HG03571 (cell line): Measurements from ENCODE around the gene DYNC2H1.
A peak's percentile ranks its signal among the peaks of the same experiment; 100 is the strongest.

Source experiments
- ATAC-seq: cut with Tn5 transposase; IDR thresholded peaks from one replicate; pipeline ENCODE4 v1.9.1; 2021; ENCODE audit not compliant: unreplicated experiment

DYNC2H1 gene

DNA sequence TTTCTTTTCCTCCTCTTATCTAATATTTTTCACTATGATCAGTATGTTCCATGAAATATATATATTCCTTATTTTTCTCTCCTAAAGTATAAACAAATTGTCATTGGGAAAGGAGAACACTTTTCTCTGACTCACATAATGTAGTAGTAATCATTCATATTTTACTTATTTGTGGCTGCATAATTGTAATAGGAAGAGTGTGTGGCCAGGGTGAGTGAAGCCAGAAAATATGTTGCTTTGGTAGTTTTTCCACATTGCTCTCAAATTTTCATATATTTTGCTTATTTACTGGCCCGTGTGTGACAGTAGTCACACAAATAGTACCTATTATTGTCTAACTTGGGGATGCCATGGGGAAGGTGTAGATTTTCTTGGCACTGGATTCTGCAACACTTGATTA is 172.1 kb downstream of the DYNC2H1 start:
- ATAC-seq = no peak

DNA sequence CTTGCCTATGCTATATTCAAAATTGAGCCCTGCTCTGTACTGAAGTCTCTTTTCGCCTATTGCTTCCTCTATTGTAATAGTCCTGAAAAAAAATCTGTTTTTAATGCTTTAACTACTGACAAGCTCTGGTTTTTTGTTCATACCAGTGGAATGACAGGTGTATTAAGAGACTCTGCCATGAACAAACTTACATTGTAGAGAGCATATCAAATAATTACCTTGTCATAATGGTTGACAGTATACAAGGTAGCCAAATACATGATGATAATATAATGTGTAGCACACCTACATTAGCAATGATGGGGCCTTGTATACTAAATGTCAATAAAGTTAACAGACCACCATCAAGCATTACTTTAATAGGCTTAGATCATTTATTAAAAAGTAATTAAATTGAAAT is 175.0 kb downstream of the DYNC2H1 start:
- no peak for ATAC-seq

DNA sequence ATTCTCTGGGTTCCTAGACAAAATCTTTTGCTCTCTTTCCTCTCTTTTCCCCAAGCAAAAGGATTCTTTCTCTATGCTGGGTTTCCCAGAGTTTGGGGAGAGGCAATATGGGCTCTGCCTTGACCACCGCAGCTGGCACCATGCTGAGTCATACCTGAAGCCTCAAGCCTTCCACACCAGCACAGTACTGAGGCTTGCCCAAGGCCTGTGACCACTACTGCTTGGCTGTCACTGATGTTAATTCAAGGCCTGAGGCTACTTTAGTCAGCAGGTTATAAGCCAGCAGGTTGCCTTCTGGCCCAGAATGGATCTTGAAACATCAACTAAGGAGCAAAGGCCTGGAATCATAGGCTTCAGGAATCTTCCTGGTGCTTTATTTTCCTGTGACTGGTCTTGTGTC is 185.3 kb downstream of the DYNC2H1 start:
- no peak for ATAC-seq

DNA sequence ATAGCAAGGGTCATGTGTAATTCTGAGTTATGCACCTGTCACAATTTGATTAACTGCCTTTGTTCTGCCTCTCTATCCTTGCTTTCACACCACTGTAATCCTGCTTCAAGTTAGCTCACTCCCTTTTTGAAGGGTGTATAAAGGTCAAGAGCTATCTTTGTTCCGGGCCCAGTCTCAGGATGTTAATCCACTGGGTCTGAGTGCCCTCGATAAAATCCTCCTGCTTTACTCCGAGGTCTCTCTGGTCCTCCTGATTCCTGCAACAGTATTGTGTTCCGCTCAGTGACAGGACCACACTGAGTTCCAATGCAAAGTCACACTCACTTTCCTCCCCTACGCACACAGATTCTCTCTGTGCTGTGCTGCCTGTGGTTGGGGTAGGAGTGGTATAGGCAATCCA is 186.5 kb downstream of the DYNC2H1 start:
- no peak for ATAC-seq

DNA sequence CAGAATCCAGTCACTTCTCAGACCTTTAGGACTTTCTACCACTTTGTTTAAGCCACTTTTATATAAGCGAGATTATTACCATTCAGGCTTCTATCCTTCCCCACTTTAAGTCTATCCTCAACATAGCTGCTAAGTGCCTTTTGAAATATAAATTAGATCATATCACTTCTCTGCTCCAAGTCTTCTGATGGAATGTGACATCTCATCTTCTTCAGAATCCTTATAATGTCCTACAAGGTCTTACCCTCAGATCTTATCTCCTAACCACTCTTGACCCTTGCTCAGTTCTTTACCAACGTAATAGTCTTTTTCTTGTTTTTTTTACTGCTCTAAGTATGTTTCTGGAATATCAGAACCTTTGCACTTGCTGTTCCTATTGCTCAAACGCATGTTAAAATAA is 188.7 kb downstream of the DYNC2H1 start:
- ATAC-seq = no peak

DNA sequence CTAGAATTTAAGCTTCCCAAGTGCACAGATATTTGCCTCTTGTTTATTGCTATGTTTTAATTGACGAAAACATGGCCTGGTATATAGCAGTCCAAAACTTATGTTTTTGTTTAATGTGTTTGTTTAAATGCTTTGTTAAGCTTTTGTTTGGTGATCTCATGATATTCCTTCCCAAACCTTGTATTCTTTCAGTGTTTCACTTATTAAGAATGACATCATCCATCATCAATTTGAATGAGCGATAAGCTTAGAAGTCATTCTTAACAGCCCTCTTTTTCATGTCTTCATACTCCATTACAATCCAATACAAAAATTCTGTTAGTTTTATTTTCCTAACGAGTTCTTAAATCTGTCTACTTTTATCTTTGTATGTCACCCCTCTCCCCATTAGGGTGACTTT is 206.0 kb downstream of the DYNC2H1 start:
- no peak for ATAC-seq

DNA sequence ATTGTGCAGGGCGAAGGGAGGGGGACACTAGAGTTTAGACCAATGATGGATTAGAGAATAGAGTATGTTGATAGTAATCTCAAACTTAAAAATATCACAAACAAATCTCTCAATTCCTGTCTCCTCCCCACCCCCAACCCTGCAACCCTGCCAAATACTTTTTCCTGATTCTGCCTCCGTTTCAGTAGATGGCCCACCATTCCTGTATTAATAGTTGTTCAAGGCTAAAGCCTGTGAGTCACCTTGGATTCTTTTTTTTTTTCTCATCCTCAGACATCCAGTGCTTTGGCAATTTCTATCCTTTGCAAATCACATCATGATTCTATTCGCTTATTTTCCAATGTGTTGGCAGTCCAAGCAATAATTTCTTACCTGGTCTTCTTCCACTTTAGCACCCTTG is 207.9 kb downstream of the DYNC2H1 start:
- ATAC-seq = no peak

DNA sequence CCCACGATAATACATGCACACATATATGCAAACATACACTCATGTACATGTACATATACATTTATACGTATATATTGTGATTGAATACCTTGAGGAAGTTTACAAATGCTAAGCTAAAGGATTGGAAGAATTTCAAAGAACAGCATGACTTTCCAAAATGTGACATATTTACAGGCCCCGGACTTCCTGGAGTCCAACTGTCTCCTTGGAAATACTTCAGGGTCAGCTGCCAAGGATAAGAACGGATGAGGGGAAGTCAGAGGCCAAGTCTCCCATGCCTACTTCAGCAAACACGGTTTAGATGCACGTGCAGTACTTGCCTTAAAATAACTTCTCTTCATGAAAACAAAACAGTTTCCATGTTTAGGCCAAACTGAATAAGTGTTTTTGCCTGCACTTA is 213.6 kb downstream of the DYNC2H1 start:
- ATAC-seq = no peak

DNA sequence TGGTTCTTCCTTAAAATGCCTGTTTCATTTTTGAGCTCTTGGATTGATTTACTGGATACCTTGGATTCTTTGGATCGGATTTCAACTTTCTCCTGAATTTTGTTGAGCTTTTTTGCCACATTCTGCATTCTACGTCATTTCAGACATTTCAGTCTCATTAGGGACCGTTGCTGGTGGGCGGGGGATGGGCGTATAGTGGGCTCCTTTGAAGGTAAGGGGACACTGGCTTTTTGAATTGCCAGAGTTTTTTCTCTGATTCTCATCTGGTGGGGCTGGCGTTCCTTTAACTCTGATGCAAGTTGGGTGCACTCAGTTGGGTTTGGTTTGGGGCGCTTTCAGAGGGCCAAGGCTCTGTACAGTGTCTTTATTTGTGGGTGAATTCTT is 216.5 kb downstream of the DYNC2H1 start:
- ATAC-seq = no peak

DNA sequence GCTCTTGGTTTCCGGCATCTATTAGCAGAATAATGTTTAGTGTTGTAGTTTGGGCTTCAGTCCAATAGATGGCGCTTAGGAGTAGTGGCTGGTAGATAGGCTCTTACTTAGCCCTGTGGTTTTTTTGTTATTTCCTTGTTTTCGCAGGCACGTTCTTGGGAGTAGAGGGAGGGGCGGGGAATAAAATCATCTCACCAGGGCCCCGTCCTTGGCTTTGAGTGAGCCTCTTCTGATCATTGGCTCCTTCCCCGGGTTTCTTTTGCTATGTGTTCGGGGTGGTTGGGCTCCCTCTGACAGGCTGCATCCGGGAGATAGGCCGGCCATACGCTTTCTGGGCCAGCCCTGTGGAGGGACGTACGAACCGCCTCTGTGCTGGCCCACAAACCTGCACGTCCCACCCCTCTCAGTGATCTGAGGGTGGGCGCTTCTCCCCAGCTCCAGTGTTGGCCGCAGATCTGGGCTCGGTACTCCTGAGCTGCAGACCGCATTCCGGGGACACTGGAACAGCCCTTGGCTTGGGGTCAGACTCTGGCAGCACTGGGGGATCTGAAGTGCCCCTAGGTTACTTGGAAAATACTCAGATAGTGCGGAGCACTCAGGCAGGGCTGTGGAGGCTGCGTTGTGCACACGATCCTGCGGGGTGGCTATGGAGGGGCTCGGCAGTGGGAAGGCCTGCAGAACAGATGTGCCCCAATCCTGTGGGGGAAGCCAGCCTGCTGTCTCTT is 217.0 kb downstream of the DYNC2H1 start:
- ATAC-seq = peak; percentile 94

DNA sequence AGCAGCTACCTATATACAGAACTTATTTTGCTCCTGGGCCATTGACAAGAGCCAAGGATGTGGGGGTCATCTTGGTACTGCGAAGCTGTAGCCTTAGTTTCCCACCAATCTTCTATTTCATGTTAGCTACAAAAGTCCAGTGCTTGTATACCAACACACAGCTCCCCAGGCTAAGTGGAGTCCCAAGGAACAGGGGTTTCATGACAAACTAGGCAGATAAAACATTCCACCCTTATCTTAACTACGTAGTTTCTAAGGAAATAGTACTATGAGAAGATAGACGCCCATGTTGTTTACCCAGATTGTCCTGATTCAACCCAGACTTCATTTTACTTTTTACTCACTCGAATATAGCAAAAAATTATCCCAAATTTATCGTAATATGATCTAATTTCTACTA is 218.5 kb downstream of the DYNC2H1 start:
- ATAC-seq = no peak

DNA sequence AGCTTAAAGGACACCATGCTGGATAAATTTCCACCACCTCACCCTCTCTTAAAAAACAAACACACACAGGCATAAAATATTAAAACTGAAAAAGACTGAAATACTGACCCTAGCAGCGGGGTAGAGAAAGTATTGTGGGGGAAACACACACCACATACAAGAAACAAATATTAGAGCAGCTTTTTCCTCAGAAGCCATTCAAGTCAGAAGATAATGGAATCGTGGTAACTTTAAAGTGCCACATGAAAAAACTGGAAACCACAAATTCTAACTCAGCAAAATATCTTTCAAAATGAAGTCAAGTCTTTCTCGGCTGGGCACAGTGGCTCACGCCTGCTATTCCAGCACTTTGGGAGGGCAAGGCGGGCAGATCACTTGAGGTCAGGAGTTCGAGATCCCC is 223.2 kb downstream of the DYNC2H1 start:
- ATAC-seq = no peak

DNA sequence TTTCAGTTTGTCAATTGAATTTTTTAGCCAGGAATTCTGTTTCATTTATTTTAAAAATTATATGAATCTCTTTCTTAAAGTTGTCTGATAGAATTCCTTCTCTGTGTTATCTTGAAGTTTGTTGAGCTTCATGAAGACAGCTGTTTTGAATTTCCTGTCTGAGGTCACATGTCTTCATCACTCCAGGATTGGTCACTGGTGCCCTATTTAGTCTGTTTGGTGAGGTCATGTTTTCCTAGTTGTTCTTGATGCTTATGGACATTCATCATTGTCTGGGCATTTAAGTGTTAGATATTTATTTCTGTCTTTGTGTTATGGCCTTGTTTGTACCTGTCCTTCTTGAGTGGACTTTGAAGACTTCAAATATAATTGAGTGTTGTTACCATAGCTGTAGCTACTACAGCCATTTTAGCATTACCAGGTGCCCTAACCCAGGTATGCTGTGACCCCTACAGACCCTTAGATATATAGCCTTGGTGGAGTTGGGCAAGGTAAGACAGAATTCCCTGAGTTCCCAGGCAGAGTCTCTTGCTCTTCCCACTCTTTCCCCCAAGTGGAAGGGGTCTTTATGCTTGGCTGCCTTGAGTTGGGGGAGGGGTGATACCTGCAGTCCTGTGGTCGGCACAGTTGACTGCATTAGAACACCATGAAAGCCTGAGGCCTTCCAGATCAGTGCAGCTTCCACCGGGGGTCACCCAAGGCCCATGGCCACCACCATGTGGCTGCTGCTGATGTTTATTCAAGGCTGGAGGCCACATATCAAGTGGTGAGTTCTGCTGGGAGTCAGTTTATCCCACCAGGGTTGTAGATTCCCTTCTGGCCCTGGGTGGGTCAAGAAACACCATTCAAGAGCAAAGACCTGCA is 229.6 kb downstream of the DYNC2H1 start:
- no peak for ATAC-seq

DNA sequence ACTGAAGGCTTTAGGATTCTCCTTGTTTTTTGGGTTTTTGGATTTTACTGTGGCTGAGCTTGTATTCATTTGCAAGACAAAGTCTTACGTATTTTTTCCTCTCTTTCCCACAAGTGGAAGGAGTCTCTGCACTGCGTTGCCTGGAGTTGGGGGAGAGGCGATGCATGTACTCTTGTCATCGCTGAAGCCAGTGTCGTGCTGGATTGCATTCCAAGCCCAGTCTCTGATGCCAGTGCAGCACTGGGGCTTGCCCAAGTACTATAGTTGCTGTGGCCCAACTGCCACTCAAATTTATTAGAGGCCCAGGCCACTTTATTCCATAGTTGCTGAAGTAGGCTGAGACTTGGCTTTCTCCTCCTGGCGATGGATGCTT is 230.2 kb downstream of the DYNC2H1 start:
- no peak for ATAC-seq

DNA sequence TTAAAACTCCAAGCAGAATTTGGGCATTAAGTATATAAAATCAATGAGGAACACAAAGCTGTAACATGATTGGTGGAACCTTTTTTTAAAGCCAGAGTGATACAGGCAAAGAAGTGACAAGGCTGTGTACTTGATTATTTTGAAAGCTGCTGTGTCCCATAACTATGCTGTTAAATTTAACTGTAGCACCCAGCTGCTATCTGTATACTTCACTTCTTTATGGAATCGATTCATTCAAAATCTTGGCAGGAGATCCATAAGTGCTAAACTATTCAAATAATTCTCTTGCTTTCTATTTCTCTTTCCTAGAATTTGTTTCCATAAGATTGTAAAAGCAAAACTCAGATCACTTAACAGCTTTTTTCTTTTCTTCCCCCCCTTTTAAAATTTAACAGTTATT is 231.7 kb downstream of the DYNC2H1 start:
- no peak for ATAC-seq

DNA sequence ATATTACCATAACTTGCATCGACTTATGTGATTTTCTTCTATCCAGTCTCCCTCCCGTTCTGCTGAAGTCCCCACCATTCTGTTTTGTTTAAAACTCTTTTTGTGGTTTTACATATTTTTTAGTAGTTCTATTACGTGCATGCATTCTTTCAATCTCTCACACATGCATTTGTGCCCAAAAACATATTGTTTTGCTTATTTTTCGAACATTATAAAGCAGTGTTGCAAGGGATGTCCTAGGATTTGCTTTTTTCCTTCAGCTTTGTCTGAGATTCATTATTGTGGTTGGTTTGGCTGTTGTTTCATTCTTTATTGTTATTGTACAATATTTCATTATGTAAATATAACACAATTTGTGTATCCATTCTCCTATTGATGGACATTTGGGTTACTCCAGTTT is 235.7 kb downstream of the DYNC2H1 start:
- no peak for ATAC-seq

DNA sequence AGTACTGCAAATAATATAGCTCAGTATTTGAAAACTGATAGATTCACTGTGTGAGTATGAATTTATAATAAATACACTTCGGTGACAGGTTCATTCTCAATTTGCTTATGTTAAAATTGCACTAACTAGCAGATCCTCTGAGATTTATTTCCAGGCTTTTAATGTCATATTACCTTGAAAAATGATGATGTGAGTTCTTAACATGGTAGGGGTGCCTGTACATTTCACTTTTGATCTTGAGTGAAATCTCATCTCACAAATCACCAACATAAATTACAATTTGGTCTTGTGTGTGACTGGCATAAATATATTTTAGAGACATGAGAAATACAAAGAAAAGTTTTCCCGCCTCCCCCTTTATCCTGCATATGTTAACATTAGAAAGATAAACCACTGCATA is 240.4 kb downstream of the DYNC2H1 start:
- ATAC-seq = no peak

DNA sequence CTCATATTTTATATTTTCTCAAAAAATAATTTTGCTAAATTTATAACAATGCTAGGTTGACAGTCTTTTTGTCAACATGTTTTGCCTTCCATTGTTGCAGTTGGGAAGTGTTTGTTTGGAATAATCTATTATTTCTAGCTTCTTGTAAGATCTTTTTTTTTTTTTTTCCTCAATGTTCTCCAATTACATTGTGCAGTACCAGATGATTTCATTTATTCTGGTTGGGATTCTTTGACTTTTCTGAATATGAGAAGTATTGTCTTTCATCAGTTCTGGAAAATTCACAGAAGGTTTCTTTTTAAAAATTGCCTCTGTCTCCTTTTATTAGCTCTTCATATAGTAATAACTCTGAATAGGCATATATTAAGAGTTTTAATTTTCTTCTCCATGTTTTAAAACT is 245.4 kb downstream of the DYNC2H1 start:
- no peak for ATAC-seq

DNA sequence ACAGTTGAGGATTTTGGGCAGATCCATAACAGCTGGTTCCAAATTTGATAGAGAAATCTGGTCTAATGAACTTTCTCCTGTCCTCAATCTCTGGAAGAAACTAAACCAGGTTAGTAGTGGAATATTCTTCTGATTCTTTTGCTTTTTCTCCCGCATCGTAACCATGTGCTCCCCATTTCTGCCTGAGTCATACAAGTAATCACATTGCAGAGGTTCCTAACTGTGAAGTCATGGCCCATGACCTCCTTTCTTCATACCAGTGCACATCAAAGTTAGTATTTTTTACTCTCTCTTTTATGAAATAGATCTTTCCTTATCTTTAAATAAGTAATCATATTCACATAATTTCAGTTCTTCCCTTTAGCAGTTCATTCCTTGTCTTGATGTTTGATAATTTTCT is 249.0 kb downstream of the DYNC2H1 start:
- no peak for ATAC-seq

DNA sequence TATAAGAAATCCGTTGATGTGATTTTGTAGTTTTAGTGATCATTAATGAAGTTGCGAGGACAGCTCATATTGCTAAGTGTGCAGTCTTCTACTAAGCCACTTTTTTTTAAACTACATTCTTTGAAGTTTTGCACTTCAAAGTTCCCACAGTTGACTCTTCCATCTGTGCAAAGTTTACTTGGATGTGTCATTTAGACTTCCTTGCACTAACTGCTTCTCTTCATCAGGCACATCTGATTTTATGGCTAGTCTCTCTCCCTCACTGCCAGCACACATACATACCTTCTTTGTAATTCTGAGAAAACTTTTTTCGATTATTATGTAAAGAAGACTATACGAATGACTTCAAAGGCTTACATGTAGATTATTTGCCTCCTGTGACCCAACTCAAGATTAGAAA is 250.0 kb downstream of the DYNC2H1 start:
- no peak for ATAC-seq

DNA sequence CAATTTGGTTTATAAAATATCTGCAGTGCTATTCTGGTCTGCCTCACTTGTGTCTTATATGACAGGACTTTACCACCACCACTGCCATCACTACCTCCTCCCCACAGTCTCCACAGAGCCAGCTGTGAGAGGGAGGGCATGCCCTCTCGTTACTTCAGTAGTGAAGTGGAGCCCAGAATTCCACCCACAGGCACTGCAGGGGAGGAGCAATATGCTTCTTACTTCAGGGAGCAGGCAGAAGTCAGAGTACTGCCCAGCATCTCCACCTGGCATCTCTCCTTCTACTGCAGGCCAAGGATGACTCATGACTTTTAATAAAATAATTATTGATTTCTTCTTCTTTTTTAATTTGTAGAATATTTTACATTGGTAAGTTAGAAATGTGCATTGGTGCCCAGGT is 255.5 kb downstream of the DYNC2H1 start:
- ATAC-seq = no peak

DNA sequence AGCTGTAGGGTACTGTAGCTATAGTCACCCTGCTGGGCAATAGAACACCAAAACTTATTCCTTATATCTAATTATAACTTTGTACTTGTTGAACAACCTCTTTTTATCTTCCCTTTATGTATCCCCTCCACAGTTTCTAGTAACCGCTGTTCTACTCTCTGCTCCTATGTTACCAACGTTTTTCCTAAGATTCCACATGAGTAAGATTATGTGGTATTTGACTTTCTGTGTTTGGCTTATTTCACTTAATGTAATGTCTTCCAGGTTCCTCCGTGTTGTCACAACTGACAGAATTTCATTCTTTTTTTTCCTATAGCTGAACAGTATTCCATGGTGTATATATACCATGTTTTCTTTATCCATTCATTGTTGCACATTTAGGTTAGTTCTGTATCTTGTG is 258.4 kb downstream of the DYNC2H1 start:
- ATAC-seq = no peak

DNA sequence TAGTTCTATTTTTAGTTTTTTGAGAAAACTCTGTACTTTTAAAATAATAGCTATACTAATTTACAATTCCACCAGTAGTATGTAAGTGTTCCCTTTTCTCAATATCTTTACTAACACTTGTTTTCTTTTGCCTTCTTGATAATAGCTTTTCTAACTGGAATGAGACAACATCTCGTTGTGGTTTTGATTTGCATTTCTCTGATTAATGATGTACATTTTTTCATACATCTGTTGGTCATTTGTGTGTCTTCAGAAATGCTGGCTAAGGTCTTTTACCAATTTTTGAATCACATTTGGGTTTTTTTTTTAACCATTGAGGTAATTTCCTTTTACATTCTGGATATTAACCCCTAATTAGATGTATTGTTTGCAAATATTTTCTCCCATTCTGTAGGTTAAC is 258.9 kb downstream of the DYNC2H1 start:
- no peak for ATAC-seq
